Measurements from ENCODE around the gene DNAAF5. TPM values are rescaled to one million over a fixed set of nuclear protein-coding genes. Genes with fewer than 3 reads are reported as not detected.

Gene DNAAF5
- total and polyA plus RNA-seq, 2 experiments from 2014 or later: 32.7 to 93.8 TPM

GRCh38 chr7:778968-779451 lies 52.5 kb downstream of the DNAAF5 start:
- H3K36me3 ChIP-seq: peaks cover 16% of the 10 kb centered on the region
- DNase-seq (ENCODE audit: low read depth in 1 of 2, low spot score in 1 of 2): no peak

GRCh38 chr7:779480-779879 lies 53.0 kb downstream of the DNAAF5 start:
- Histone ChIP-seq H3K9me3 (ENCODE audit: low read depth) (no peaks in the 10 kb centered on the region), H3K27ac (no peak overlapping the region), H3K27me3 (no peaks in the 10 kb centered on the region), H3K4me3 (no peak overlapping the region), H3K36me3 (peaks cover 16% of the 10 kb centered on the region), H3K4me1 (ENCODE audit: low read depth) (no peaks in the 10 kb centered on the region)
- no peak for DNase-seq (ENCODE audit: low read depth in 1 of 2, low spot score in 1 of 2)
- no peak for TF ChIP-seq CTCF (IDR thresholded peaks at IDR 0.05; ENCODE audit: low read depth, low read length)

More at GRCh38 chr7:778968-779451, 52.5 kb downstream of the DNAAF5 start:
- Histone ChIP-seq H3K27me3 (no peaks in the 10 kb centered on the region), H3K4me1 (ENCODE audit: low read depth) (no peaks in the 10 kb centered on the region), H3K4me3 (no peak overlapping the region), H3K9me3 (ENCODE audit: low read depth) (no peaks in the 10 kb centered on the region), H3K27ac (no peak overlapping the region)
- TF ChIP-seq CTCF (IDR thresholded peaks at IDR 0.05; ENCODE audit: low read depth, low read length): no peak

GRCh38 chr7:780081-780480 lies 53.6 kb downstream of the DNAAF5 start:
- H3K27me3 ChIP-seq: no peaks in the 10 kb centered on the region
- TF ChIP-seq CTCF (IDR thresholded peaks at IDR 0.05; ENCODE audit: low read depth, low read length): no peak

GRCh38 chr7:780516-780915 lies 54.0 kb downstream of the DNAAF5 start:
- no peaks in the 10 kb centered on the region for H3K27me3 ChIP-seq
- H3K27ac ChIP-seq: no peak overlapping the region
- no peaks in the 10 kb centered on the region for H3K9me3 ChIP-seq (ENCODE audit: low read depth)
- TF ChIP-seq CTCF (IDR thresholded peaks at IDR 0.05; ENCODE audit: low read depth, low read length): no peak
- no peaks in the 10 kb centered on the region for H3K4me1 ChIP-seq (ENCODE audit: low read depth)
- DNase-seq (ENCODE audit: low read depth in 1 of 2, low spot score in 1 of 2): no peak
- H3K4me3 ChIP-seq: no peak overlapping the region
- H3K36me3 ChIP-seq: peaks cover 19% of the 10 kb centered on the region

More at GRCh38 chr7:780081-780480, 53.6 kb downstream of the DNAAF5 start:
- H3K9me3 ChIP-seq (ENCODE audit: low read depth): no peaks in the 10 kb centered on the region
- peaks cover 16% of the 10 kb centered on the region for H3K36me3 ChIP-seq
- H3K4me1 ChIP-seq (ENCODE audit: low read depth): no peaks in the 10 kb centered on the region
- H3K4me3 ChIP-seq: no peak overlapping the region
- no peak overlapping the region for H3K27ac ChIP-seq
- no peak for DNase-seq (ENCODE audit: low read depth in 1 of 2, low spot score in 1 of 2)

- Histone ChIP-seq H3K4me1 (ENCODE audit: low read depth) (no peaks in the 10 kb centered on the region), H3K27ac (peak overlapping the region; percentile 68), H3K9me3 (ENCODE audit: low read depth) (no peaks in the 10 kb centered on the region), H3K27me3 (no peaks in the 10 kb centered on the region), H3K4me3 (no peak overlapping the region), H3K36me3 (peaks cover 24% of the 10 kb centered on the region)
- TF ChIP-seq CTCF (IDR thresholded peaks at IDR 0.05; ENCODE audit: low read depth, low read length): no peak
- DNase-seq (ENCODE audit: low read depth in 1 of 2, low spot score in 1 of 2): no peak
These were observed 54.8 kb downstream of the DNAAF5 start for GRCh38 chr7:781186-781849.
